A549 (cell line): ENCODE measurements around the gene HMX1. TPM values are rescaled to one million over a fixed set of nuclear protein-coding genes. Genes with fewer than 3 reads are reported as not detected.

Experiments
- ATAC-seq, 2 experiments: fragments of 200-7000 bp in 1 of 2; fragments of >200 bp in 1 of 2; cut with Nextera tagmentation in 1 of 2; cut with Tn5 transposase in 1 of 2; 3 replicates each; pipeline versions ENCODE4 v1.8.0 to v1.9.1; 2018 to 2020; ENCODE audit warnings: mild to moderate bottlenecking in 1 of 2, moderate library complexity in 1 of 2
- CTCF ChIA-PET: fragments of 300-600 bp; sonication (Branson Sonifier 250); formaldehyde crosslinking; extraction: SDS; loops from one replicate; lab custom pipeline; 2021; ENCODE audit warnings: antibody characterized with exemption, inconsistent platforms; lab: Yijun Ruan, JAX
- POLR2A ChIA-PET: fragments of 350-600 bp; formaldehyde crosslinking; extraction: SDS; loops from one replicate; lab custom pipeline; 2021; ENCODE audit warnings: antibody characterized with exemption, inconsistent platforms; lab: Yijun Ruan, JAX
- DNase-seq, 2 experiments: peaks; one replicate each; pipeline versions ENCODE4 v3.0.0 to v3.0.0-alpha.2; 2011 to 2016; ENCODE audit warnings: low read depth in 1 of 2, low spot score in 1 of 2
- FAIRE-seq: peaks from 2 replicates; lab custom pipeline; 2011; peaks lifted over from hg19 to GRCh38; lab: Jason Lieb, UNC
- H3K27ac ChIP-seq, 2 experiments: fragments of >200 bp; sonication (Bioruptor Twin); formaldehyde crosslinking; 3 replicates each; pipeline ENCODE4 v1.5.1; 2016 to 2017
- H3K4me1 ChIP-seq: fragments of >200 bp; sonication (Bioruptor Twin); formaldehyde crosslinking; 3 replicates; pipeline ENCODE4 v1.6.1; 2016
- H3K4me2 ChIP-seq: fragments of >200 bp; sonication (Bioruptor Twin); formaldehyde crosslinking; 3 replicates; pipeline ENCODE4 v1.6.1; 2016
- H3K4me3 ChIP-seq: fragments of >200 bp; sonication (Bioruptor Twin); formaldehyde crosslinking; 3 replicates; pipeline ENCODE4 v1.5.1; 2016
- H3K9me3 ChIP-seq: fragments of >200 bp; sonication (Bioruptor Twin); formaldehyde crosslinking; 3 replicates; pipeline ENCODE4 v1.6.1; 2016
- CBX2 ChIP-seq: fragments of 200-600 bp; sonication (generic); IDR thresholded peaks from 2 replicates; pipeline ENCODE4 v1.6.1; 2016; ENCODE audit warnings: low read depth, mild to moderate bottlenecking, borderline replicate concordance
- EHMT2 ChIP-seq: fragments of 200-600 bp; sonication (generic); IDR thresholded peaks from 2 replicates; pipeline ENCODE4 v1.6.1; 2016; ENCODE audit warnings: antibody characterized with exemption, low read depth, mild to moderate bottlenecking, moderate library complexity
- FOSB ChIP-seq: fragments of 250-450 bp; sonication (Bioruptor Pico); IDR thresholded peaks from 2 replicates; pipeline ENCODE4 v1.5.0; 2020; ENCODE audit warnings: mild to moderate bottlenecking, moderate library complexity
- FOSL2 ChIP-seq, 2 experiments: fragments of 450-650 bp in 1 of 2; fragments of >200 bp in 1 of 2; sonication (Bioruptor Twin) in 1 of 2; formaldehyde crosslinking; IDR thresholded peaks; 2 replicates each; pipeline versions ENCODE4 v1.5.0 to v1.6.1; 2016 to 2020; ENCODE audit warnings: mild to moderate bottlenecking in 1 of 2, moderate library complexity in 1 of 2
- HDAC2 ChIP-seq: fragments of 200-600 bp; sonication (generic); IDR thresholded peaks from 2 replicates; pipeline ENCODE4 v1.6.1; 2016
- HOXB5 ChIP-seq: fragments of 250-450 bp; sonication (Bioruptor Pico); IDR thresholded peaks from 2 replicates; pipeline ENCODE4 v1.5.0; 2020; ENCODE audit warnings: mild to moderate bottlenecking, moderate library complexity
- JUN ChIP-seq, 2 experiments: fragments of >200 bp; sonication (Bioruptor Twin); formaldehyde crosslinking; IDR thresholded peaks; 2 replicates in 1 of 2; 3 replicates in 1 of 2; pipeline ENCODE4 v1.6.1; 2016 to 2017
- MAFK ChIP-seq: fragments of 450-650 bp; IDR thresholded peaks from 2 replicates; pipeline ENCODE4 v1.6.1; 2014; ENCODE audit not compliant: partially characterized antibody
- NFE2L2 ChIP-seq: fragments of 150-350 bp; conservative IDR thresholded peaks from 2 replicates; pipeline ENCODE4 v1.6.1; 2014; ENCODE audit warnings: low read length
- TP53 ChIP-seq: fragments of 250-450 bp; sonication (Bioruptor Pico); IDR thresholded peaks from 2 replicates; pipeline ENCODE4 v1.5.0; 2021; ENCODE audit warnings: mild to moderate bottlenecking, moderate library complexity
- ZFP36 ChIP-seq: fragments of 450-650 bp; IDR thresholded peaks from 2 replicates; pipeline ENCODE4 v1.6.1; 2014; ENCODE audit warnings: borderline replicate concordance; ENCODE audit not compliant: partially characterized antibody
- ZNF302 ChIP-seq: fragments of 250-450 bp; sonication (Bioruptor Pico); IDR thresholded peaks from 2 replicates; pipeline ENCODE4 v1.9.0; 2021; ENCODE audit warnings: inconsistent platforms, mild to moderate bottlenecking, moderate library complexity
- WGBS: methylation state at CpG from one replicate; pipeline ENCODE4 v1.1.6; 2017; ENCODE audit errors: missing lambda C conversion rate; 5-methylcytosine and 5-hydroxymethylcytosine counted together
- polyA plus RNA-seq, 4 experiments: library from polyadenylated mRNA; depleted of rRNA in 3 of 4; stranded (reverse); fragments of >200 nt; fragmentation: RNase III in 1 of 4; extraction: RNeasy Plus Mini Kit Qiagen cat#74134 plus additional on column Dnase treatment in 1 of 4; gene quantifications; 2 replicates in 3 of 4; 3 replicates in 1 of 4; pipeline ENCODE4 v1.2.3, GENCODE V29; 2011 to 2017
- TF ChIP-seq, protein P1 (sequence below): fragments of >200 bp; sonication (Bioruptor Twin); formaldehyde crosslinking; IDR thresholded peaks from 3 replicates; pipeline ENCODE4 v1.6.1; 2016
- TF ChIP-seq, protein P2 (sequence below): fragments of 200-600 bp; sonication (generic); IDR thresholded peaks from 2 replicates; pipeline ENCODE4 v1.6.1; 2016; ENCODE audit warnings: antibody characterized with exemption, mild to moderate bottlenecking, moderate library complexity
- TF ChIP-seq, protein P3 (sequence below): fragments of 250-450 bp; sonication (Bioruptor Pico); IDR thresholded peaks from 2 replicates; pipeline ENCODE4 v1.5.0; 2021; ENCODE audit warnings: mild to moderate bottlenecking, moderate library complexity, borderline replicate concordance
- TF ChIP-seq, protein P4 (sequence below): fragments of 150-350 bp; IDR thresholded peaks from 2 replicates; pipeline ENCODE4 v1.6.1; 2014; ENCODE audit warnings: low read depth, mild to moderate bottlenecking, low read length
- TF ChIP-seq, protein P5 (sequence below): IDR thresholded peaks from 2 replicates; pipeline ENCODE4 v1.6.1; 2012

The HMX1 gene
- polyA plus RNA-seq, 2 of the 4 experiments (the other 2 are of a cell fraction) = 0.06 TPM; not detected in 1

DNA sequence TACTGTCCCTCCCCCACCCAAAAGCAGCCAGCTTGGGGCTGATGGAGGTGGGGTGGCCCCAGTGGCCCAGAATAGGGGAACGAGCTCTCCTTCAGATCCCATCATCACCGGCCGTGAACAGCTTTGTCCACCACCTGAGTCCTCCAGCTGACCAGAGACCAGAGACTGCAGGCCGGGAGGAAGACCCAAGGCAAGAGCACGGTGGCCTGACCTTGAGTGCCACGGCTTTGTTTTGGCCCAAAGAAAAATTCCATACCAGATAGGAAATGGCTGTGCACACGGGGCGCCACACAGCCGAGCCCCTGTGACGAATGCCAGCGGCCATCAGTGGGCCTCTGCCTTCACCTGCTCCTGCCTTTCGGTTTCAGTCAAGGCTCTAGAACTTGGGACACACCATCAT lies 5.2 kb downstream of the HMX1 start:
- H3K27ac ChIP-seq = no peak overlapping the region
- WGBS = 33% methylated on average over 6 of the region's 12 CpGs
- H3K4me3 ChIP-seq = no peak overlapping the region
- ATAC-seq = no peak
- TF ChIP-seq, protein P1, sequence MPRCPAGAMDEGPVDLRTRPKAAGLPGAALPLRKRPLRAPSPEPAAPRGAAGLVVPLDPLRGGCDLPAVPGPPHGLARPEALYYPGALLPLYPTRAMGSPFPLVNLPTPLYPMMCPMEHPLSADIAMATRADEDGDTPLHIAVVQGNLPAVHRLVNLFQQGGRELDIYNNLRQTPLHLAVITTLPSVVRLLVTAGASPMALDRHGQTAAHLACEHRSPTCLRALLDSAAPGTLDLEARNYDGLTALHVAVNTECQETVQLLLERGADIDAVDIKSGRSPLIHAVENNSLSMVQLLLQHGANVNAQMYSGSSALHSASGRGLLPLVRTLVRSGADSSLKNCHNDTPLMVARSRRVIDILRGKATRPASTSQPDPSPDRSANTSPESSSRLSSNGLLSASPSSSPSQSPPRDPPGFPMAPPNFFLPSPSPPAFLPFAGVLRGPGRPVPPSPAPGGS = no peak
- TF ChIP-seq, protein P2, sequence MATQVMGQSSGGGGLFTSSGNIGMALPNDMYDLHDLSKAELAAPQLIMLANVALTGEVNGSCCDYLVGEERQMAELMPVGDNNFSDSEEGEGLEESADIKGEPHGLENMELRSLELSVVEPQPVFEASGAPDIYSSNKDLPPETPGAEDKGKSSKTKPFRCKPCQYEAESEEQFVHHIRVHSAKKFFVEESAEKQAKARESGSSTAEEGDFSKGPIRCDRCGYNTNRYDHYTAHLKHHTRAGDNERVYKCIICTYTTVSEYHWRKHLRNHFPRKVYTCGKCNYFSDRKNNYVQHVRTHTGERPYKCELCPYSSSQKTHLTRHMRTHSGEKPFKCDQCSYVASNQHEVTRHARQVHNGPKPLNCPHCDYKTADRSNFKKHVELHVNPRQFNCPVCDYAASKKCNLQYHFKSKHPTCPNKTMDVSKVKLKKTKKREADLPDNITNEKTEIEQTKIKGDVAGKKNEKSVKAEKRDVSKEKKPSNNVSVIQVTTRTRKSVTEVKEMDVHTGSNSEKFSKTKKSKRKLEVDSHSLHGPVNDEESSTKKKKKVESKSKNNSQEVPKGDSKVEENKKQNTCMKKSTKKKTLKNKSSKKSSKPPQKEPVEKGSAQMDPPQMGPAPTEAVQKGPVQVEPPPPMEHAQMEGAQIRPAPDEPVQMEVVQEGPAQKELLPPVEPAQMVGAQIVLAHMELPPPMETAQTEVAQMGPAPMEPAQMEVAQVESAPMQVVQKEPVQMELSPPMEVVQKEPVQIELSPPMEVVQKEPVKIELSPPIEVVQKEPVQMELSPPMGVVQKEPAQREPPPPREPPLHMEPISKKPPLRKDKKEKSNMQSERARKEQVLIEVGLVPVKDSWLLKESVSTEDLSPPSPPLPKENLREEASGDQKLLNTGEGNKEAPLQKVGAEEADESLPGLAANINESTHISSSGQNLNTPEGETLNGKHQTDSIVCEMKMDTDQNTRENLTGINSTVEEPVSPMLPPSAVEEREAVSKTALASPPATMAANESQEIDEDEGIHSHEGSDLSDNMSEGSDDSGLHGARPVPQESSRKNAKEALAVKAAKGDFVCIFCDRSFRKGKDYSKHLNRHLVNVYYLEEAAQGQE = no peak
- no peak for TF ChIP-seq MAFK
- no peak for TF ChIP-seq TP53 (CRISPR knock-in tag)
- no peak for TF ChIP-seq NFE2L2
- TF ChIP-seq FOSL2 (IDR thresholded peaks at IDR 0.05) = no peak
- TF ChIP-seq FOSL2 (CRISPR knock-in tag; IDR thresholded peaks at IDR 0.05) = no peak
- TF ChIP-seq, protein P3, sequence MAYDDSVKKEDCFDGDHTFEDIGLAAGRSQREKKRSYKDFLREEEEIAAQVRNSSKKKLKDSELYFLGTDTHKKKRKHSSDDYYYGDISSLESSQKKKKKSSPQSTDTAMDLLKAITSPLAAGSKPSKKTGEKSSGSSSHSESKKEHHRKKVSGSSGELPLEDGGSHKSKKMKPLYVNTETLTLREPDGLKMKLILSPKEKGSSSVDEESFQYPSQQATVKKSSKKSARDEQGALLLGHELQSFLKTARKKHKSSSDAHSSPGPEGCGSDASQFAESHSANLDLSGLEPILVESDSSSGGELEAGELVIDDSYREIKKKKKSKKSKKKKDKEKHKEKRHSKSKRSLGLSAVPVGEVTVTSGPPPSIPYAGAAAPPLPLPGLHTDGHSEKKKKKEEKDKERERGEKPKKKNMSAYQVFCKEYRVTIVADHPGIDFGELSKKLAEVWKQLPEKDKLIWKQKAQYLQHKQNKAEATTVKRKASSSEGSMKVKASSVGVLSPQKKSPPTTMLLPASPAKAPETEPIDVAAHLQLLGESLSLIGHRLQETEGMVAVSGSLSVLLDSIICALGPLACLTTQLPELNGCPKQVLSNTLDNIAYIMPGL (CRISPR knock-in tag) = no peak
- TF ChIP-seq, protein P4, sequence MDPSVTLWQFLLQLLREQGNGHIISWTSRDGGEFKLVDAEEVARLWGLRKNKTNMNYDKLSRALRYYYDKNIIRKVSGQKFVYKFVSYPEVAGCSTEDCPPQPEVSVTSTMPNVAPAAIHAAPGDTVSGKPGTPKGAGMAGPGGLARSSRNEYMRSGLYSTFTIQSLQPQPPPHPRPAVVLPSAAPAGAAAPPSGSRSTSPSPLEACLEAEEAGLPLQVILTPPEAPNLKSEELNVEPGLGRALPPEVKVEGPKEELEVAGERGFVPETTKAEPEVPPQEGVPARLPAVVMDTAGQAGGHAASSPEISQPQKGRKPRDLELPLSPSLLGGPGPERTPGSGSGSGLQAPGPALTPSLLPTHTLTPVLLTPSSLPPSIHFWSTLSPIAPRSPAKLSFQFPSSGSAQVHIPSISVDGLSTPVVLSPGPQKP = no peak
- TF ChIP-seq, protein P5, sequence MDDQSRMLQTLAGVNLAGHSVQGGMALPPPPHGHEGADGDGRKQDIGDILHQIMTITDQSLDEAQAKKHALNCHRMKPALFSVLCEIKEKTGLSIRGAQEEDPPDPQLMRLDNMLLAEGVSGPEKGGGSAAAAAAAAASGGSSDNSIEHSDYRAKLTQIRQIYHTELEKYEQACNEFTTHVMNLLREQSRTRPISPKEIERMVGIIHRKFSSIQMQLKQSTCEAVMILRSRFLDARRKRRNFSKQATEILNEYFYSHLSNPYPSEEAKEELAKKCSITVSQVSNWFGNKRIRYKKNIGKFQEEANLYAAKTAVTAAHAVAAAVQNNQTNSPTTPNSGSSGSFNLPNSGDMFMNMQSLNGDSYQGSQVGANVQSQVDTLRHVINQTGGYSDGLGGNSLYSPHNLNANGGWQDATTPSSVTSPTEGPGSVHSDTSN = no peak
- no peak for TF ChIP-seq ZNF302
- TF ChIP-seq FOSB = no peak
- no peak for TF ChIP-seq JUN (IDR thresholded peaks at IDR 0.05)
- no peak for TF ChIP-seq HOXB5 (CRISPR knock-in tag)
- TF ChIP-seq EHMT2 = no peak
- TF ChIP-seq ZFP36 = no peak
- no peak for TF ChIP-seq CBX2
- no peak for TF ChIP-seq HDAC2
- peaks cover 6% of the 10 kb centered on the region; the same call in 1 of the 3 replicates for H3K4me1 ChIP-seq
- DNase-seq = no peak
- CTCF ChIA-PET = no interaction called here
- POLR2A ChIA-PET = no interaction called here
- H3K9me3 ChIP-seq = no peaks in the 10 kb centered on the region
- H3K4me2 ChIP-seq = no peak overlapping the region
- FAIRE-seq = no peak
